Nephron progenitor cell (in vitro differentiated cells): ENCODE data around the gene RIPOR3.

Source experiments
- DNase-seq: peaks from one replicate; pipeline ENCODE4 v3.0.0; 2021
- H3K27ac Mint-ChIP-seq: 2 replicates; pipeline ENCODE4 v1.8.0; 2021; ENCODE audit warnings: mild to moderate bottlenecking, moderate library complexity, mixed read lengths
- H3K27me3 Mint-ChIP-seq: 2 replicates; pipeline ENCODE4 v1.8.0; 2021; ENCODE audit warnings: mild to moderate bottlenecking, low read depth, mixed read lengths; ENCODE audit not compliant: poor library complexity
- H3K36me3 Mint-ChIP-seq: 2 replicates; pipeline ENCODE4 v1.8.0; 2021; ENCODE audit warnings: low read depth, mixed read lengths
- H3K4me1 Mint-ChIP-seq: 2 replicates; pipeline ENCODE4 v1.8.0; 2021; ENCODE audit warnings: mixed read lengths
- H3K4me3 Mint-ChIP-seq: 2 replicates; pipeline ENCODE4 v1.8.0; 2021; ENCODE audit warnings: mild to moderate bottlenecking, moderate library complexity, mixed read lengths
- H3K9me3 Mint-ChIP-seq: 2 replicates; pipeline ENCODE4 v1.8.0; 2021; ENCODE audit warnings: mild to moderate bottlenecking, moderate library complexity, mixed read lengths
- CTCF ChIP-seq: fragments of 200-600 bp; sonication (generic); IDR thresholded peaks from 2 replicates; pipeline ENCODE4 v1.5.0; 2021; ENCODE audit warnings: antibody characterized with exemption

Gene RIPOR3

DNA sequence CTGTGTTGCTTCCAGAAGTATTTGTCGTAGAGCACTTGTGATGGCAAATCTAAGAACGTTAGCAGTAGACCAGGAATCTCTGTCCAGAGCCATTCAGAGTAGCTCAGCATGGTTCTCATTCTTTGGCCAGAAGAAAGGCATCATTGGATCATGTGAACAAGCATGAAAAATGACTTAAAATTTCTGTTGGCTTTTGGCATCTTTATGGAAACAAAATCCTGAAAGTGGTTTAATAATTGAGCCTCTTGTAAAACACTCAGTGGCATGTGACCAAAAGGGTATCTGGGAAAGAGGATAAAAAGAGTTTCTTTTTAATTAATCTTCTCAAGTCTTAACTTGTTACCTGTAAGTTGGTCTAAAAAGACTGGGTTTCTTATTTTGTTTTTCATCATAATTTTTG lies 126.0 kb downstream of the RIPOR3 start:
- TF ChIP-seq CTCF, result no peak
- DNase-seq, result no peak
- Mint-ChIP-seq H3K9me3 (no peaks in the 10 kb centered on the region), H3K27ac (peak overlapping the region; percentile 22), H3K27me3 (peaks cover 2% of the 10 kb centered on the region), H3K4me1 (peaks cover 23% of the 10 kb centered on the region), H3K4me3 (no peak overlapping the region), H3K36me3 (peaks cover 70% of the 10 kb centered on the region)

DNA sequence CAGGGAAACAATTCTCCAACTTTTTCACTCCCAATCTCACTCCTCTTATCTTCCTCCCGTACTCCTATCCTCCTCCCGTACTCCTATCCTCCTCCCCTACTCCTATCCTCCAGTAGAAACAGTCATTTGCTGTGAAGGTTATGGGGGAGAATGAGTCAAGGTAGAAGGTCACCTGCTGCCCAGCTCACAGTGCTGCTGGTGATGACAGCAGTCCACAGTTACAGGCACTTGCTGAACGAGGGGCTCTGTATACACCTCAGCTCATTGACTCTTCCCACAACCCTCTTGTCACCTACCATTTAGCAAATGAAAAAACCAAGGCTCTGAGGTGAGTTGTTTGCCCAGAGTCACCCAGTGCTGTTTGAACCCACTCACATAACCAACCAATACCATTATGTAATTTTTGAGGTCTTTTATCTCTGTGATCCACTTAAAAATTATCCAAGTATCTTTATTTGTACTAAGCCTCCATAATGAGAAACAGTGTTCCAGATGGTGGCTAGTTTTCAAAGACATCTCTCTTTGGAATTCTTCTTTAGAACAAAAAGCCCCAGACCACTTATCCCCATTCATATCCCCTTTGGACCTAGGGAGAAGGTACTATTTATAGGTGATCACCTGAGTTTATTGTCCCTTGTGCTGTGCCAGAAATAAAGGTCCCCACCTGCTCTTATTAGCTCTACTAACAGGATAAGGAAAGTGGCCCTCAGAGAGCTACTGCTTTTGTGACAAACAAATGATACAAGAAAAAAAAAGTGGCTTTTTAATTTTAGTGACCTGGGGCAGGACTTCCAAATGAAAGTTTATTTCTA lies 128.0 kb downstream of the RIPOR3 start:
- H3K27ac Mint-ChIP-seq, result peak overlapping the region; percentile 5
- TF ChIP-seq CTCF, result no peak
- peaks cover 36% of the 10 kb centered on the region for H3K4me1 Mint-ChIP-seq
- peaks cover 4% of the 10 kb centered on the region for H3K27me3 Mint-ChIP-seq
- H3K36me3 Mint-ChIP-seq, result peaks cover 72% of the 10 kb centered on the region
- no peak for DNase-seq
- peaks cover 3% of the 10 kb centered on the region for H3K9me3 Mint-ChIP-seq
- no peak overlapping the region for H3K4me3 Mint-ChIP-seq

DNA sequence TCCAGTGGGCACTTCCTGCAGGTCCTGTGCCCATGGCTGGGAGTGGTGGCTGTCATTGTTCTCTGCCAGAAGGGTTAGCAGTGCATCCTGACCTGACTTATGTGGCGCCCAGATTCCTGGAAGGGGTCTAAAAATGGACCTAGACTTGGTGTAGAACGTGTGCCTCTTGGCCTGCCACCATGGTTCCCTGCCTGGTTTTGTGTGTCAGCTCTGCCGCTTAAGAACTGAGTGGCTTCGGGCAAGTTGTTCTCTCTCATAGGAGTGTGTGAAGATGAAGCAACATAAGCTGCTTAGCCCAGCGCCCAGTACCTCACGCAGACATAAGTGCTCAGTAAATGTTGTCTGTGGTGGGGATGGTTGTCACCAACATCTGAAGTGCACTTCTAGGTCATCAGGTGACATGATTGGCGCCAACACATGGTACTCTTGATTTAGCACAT lies 129.1 kb downstream of the RIPOR3 start:
- Mint-ChIP-seq H3K9me3 (peaks cover 3% of the 10 kb centered on the region), H3K4me1 (peaks cover 36% of the 10 kb centered on the region), H3K27ac (peak overlapping the region; percentile 37), H3K36me3 (peaks cover 72% of the 10 kb centered on the region), H3K4me3 (no peak overlapping the region), H3K27me3 (peaks cover 4% of the 10 kb centered on the region)
- no peak for DNase-seq
- TF ChIP-seq CTCF, result no peak

GRCh38 chr20:50561379-50562078 lies 129.8 kb downstream of the RIPOR3 start:
- no peak for TF ChIP-seq CTCF
- peaks cover 36% of the 10 kb centered on the region for H3K4me1 Mint-ChIP-seq
- H3K4me3 Mint-ChIP-seq, result no peak overlapping the region
- peaks cover 67% of the 10 kb centered on the region for H3K36me3 Mint-ChIP-seq
- H3K27ac Mint-ChIP-seq, result peak overlapping the region; percentile 81
- H3K27me3 Mint-ChIP-seq, result peaks cover 4% of the 10 kb centered on the region
- DNase-seq, result no peak
- peaks cover 3% of the 10 kb centered on the region for H3K9me3 Mint-ChIP-seq

DNA sequence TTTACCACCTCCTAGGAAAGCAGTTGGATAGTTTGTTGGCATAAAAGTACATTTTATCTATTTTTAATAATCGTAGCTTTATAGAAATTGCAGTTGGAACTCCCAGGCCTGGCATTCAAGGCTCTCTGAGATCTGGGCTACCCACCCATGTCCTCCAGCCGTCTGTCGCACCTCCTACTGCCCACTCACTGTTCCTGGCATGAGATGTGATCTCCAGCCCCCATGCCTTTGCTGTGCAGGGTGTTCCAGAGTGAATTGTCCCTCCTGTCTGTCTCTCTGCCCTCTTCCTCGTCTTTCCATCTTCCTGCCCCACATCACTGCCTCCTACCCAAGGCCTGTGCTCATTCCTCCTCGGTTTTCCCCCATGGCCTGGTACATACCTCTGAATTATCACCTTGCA lies 130.5 kb downstream of the RIPOR3 start:
- peak overlapping the region; percentile 71 for H3K27ac Mint-ChIP-seq

More for the DNA sequence above, 130.5 kb downstream of the RIPOR3 start:
- Mint-ChIP-seq H3K4me1 (peaks cover 36% of the 10 kb centered on the region), H3K27me3 (peaks cover 4% of the 10 kb centered on the region), H3K9me3 (peaks cover 3% of the 10 kb centered on the region), H3K36me3 (peaks cover 61% of the 10 kb centered on the region), H3K4me3 (no peak overlapping the region)
- no peak for TF ChIP-seq CTCF
- no peak for DNase-seq
